GM12878 (cell line): ENCODE measurements around the gene DSG4. TPM values are rescaled to one million over a fixed set of nuclear protein-coding genes. Genes with fewer than 3 reads are reported as not detected.

Experiments
- ATAC-seq: fragments of 200-7000 bp; cut with Tn5 transposase; 3 replicates; pipeline ENCODE4 v1.9.1; 2020; ENCODE audit warnings: mild to moderate bottlenecking, moderate library complexity
- BruUV-seq: library from RNA; stranded (reverse); fragments of 400-500 nt; replicated peaks from 2 replicates; lab custom pipeline; 2021; lab: Mats Ljungman, UMichigan
- CTCF ChIA-PET: fragments of 300-600 bp; sonication (Branson Sonifier 250); formaldehyde crosslinking; extraction: SDS; loops from one replicate; lab custom pipeline; 2021; ENCODE audit warnings: inconsistent platforms; lab: Yijun Ruan, JAX
- POLR2A ChIA-PET: fragments of 350-600 bp; formaldehyde crosslinking; extraction: SDS; loops from one replicate; lab custom pipeline; 2021; ENCODE audit warnings: inconsistent platforms; lab: Charles Lee
- RAD21 ChIA-PET: fragments of 300-600 bp; sonication (Branson Sonifier 250); formaldehyde crosslinking; loops from one replicate; lab custom pipeline; 2023; ENCODE audit warnings: antibody characterized with exemption; ENCODE audit not compliant: unreplicated experiment; lab: Charles Lee
- SMC1A ChIA-PET: fragments of 300-600 bp; sonication (Branson Sonifier 250); formaldehyde crosslinking; loops from one replicate; lab custom pipeline; 2023; ENCODE audit not compliant: unreplicated experiment, uncharacterized antibody; lab: Charles Lee
- DNase-seq: peaks from one replicate; pipeline ENCODE4 v3.0.0-alpha.2; 2011; ENCODE audit warnings: low read depth, low spot score
- FAIRE-seq: peaks from 3 replicates; lab custom pipeline; 2011; peaks lifted over from hg19 to GRCh38; lab: Jason Lieb, UNC
- H2AFZ ChIP-seq: 2 replicates; pipeline ENCODE4 v1.6.0; 2011; ENCODE audit warnings: low read depth, low read length, control low read depth; ENCODE audit not compliant: control insufficient read depth
- H3K27ac ChIP-seq: 2 replicates; pipeline ENCODE4 v1.5.1; 2011; ENCODE audit warnings: control low read depth; ENCODE audit not compliant: control insufficient read depth, insufficient read depth
- H3K27me3 ChIP-seq, 2 experiments: replicated peaks in 1 of 2; 2 replicates each; pipeline versions ENCODE4 v1.6.0 to v1.6.1; 2011; ENCODE audit warnings: low read length in 1 of 2; ENCODE audit not compliant: control insufficient read depth in 2 of 2, insufficient read depth in 2 of 2
- H3K36me3 ChIP-seq, 2 experiments: 2 replicates each; pipeline ENCODE4 v1.5.1; 2011; ENCODE audit warnings: low read length in 1 of 2; ENCODE audit not compliant: control insufficient read depth in 2 of 2, insufficient read depth in 2 of 2
- H3K4me1 ChIP-seq: 2 replicates; pipeline ENCODE4 v1.6.1; 2011; ENCODE audit warnings: mild to moderate bottlenecking, low read length, moderate library complexity, mixed read lengths; ENCODE audit not compliant: control insufficient read depth, insufficient read depth
- H3K4me2 ChIP-seq: 2 replicates; pipeline ENCODE4 v1.6.0; 2011; ENCODE audit warnings: control low read depth; ENCODE audit not compliant: control insufficient read depth, insufficient read depth
- H3K4me3 ChIP-seq: fragments of 200-600 bp; sonication (generic); 2 replicates; pipeline ENCODE4 v1.5.1; 2016
- H3K79me2 ChIP-seq: 2 replicates; pipeline ENCODE4 v1.6.0; 2011; ENCODE audit warnings: low read length; ENCODE audit not compliant: control insufficient read depth, insufficient read depth
- H3K9ac ChIP-seq: 2 replicates; pipeline ENCODE4 v1.8.0; 2011; ENCODE audit warnings: low read length, control low read depth, mixed read lengths; ENCODE audit not compliant: control insufficient read depth, insufficient read depth
- H3K9me3 ChIP-seq: replicated peaks from 3 replicates; pipeline ENCODE4 v1.5.1; 2011; ENCODE audit warnings: mild to moderate bottlenecking, low read length; ENCODE audit not compliant: control insufficient read depth, insufficient read depth
- H4K20me1 ChIP-seq: 2 replicates; pipeline ENCODE4 v1.6.0; 2011; ENCODE audit not compliant: control insufficient read depth, insufficient read depth
- CREM ChIP-seq: IDR thresholded peaks from 2 replicates; pipeline ENCODE4 v1.6.1; 2014; ENCODE audit warnings: antibody characterized with exemption, low read depth
- GABPA ChIP-seq: IDR thresholded peaks from 2 replicates; pipeline ENCODE4 v1.6.1; 2014; ENCODE audit warnings: antibody characterized with exemption, low read depth, mild to moderate bottlenecking, inconsistent platforms
- HCFC1 ChIP-seq: fragments of 150-350 bp; IDR thresholded peaks from 2 replicates; pipeline ENCODE4 v1.6.1; 2014; ENCODE audit warnings: low read length
- IKZF1 ChIP-seq: fragments of 450-650 bp; conservative IDR thresholded peaks from 2 replicates; pipeline ENCODE4 v1.6.1; 2017; ENCODE audit warnings: antibody characterized with exemption, mild to moderate bottlenecking
- NFXL1 ChIP-seq: fragments of 450-650 bp; IDR thresholded peaks from 2 replicates; pipeline ENCODE4 v1.6.1; 2017; ENCODE audit warnings: antibody characterized with exemption, mild to moderate bottlenecking, borderline replicate concordance
- RFX5 ChIP-seq: IDR thresholded peaks from 2 replicates; pipeline ENCODE4 v1.6.1; 2011; ENCODE audit warnings: low read depth, low read length, improper control_type of control experiment
- SMAD5 ChIP-seq: IDR thresholded peaks from 2 replicates; pipeline ENCODE4 v1.6.1; 2016; ENCODE audit warnings: antibody characterized with exemption, low read depth
- in situ Hi-C: fragments of 300-500 bp; cut with MboI; formaldehyde crosslinking; loops from 9 replicates; pipeline ENCODE4 v1.14.3; 2018; ENCODE audit warnings: mixed read lengths
- intact Hi-C: fragments of 100-400 bp; cut with micrococcal nuclease; formaldehyde crosslinking; loops from one replicate; pipeline ENCODE4 v1.14.2; 2022; ENCODE audit not compliant: unreplicated experiment
- polyA plus RNA-seq, 11 experiments: library from polyadenylated mRNA; depleted of rRNA in 4 of 11; unstranded in 6 of 11; stranded (reverse) in 5 of 11; fragments of >200 nt; fragmentation: Nextera tagmentation in 4 of 11; fragmentation: Illumina TruSeq in 1 of 11; extraction: Ambion mirVana in 4 of 11; extraction: Trizol in 1 of 11; gene quantifications; 1 replicate in 1 of 11; 2 replicates in 10 of 11; pipeline versions ENCODE4 v1.2.1 to v1.2.3, GENCODE V29; 2011 to 2016; ENCODE audit warnings: inconsistent platforms in 2 of 11, missing spikeins in 2 of 11, low read depth in 1 of 11
- total RNA-seq, 4 experiments: library from RNA; depleted of rRNA in 3 of 4; stranded (reverse); fragments of >200 nt in 3 of 4; fragmentation: Illumina TruSeq in 1 of 4; extraction: Trizol in 1 of 4; gene quantifications; 2 replicates each; pipeline versions ENCODE4 v1.2.1 to v1.2.3, GENCODE V29; 2013 to 2021
- TF ChIP-seq, protein P1 (sequence below): IDR thresholded peaks from 2 replicates; pipeline ENCODE4 v1.6.1; 2011; ENCODE audit warnings: mild to moderate bottlenecking, low read depth, low read length, moderate library complexity; ENCODE audit not compliant: insufficient replicate concordance
- TF ChIP-seq, protein P2 (sequence below): IDR thresholded peaks from 2 replicates; pipeline ENCODE4 v1.6.1; 2012; ENCODE audit warnings: improper control_type of control experiment, low read depth, low read length; ENCODE audit not compliant: insufficient replicate concordance

The DSG4 gene
- total and polyA plus RNA-seq, 10 of the 15 experiments (the other 5 are each of a cell fraction or from before 2014, with no cell fraction given) = 0.07 to 0.59 (median 0.17) TPM; not detected in 1

DNA sequence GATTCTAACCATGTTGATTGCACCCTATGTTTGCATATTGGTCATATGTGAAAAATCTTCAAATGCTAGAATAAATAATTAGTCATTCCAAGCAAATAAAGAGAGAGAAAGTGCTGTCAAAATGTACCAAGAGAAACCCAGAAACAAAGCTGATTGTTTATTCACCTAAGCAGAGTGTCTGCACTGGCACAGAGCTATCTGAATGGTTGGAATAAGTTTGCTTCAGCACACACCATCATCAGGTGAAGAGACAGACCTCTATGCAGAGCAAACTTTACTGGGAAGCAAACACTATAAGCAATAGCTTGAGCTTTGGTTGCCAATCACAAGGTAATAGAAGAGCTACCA lies 25.4 kb downstream of the DSG4 start:
- RAD21 ChIA-PET = no interaction called here

More for the DNA sequence above, 25.4 kb downstream of the DSG4 start:
- ATAC-seq = no peak
- intact Hi-C loops = loop anchor here (10.0 kb wide), 2 partner anchors 57 to 427 kb away; no protein-coding TSS in a partner anchor
- ChIA-PET SMC1A (interaction anchor here (0.6 to 1.2 kb wide), 3 partner anchors 8 to 199 kb away, joined by 3 read pairs; no protein-coding TSS in a partner anchor), POLR2A (interaction anchor here (0.5 kb wide), 1 partner anchor 85 kb away, joined by 4 read pairs; no protein-coding TSS in a partner anchor), CTCF (interaction anchor here (0.9 to 1.1 kb wide), 3 partner anchors 15 to 162 kb away, joined by 3 to 4 read pairs (median 4); no protein-coding TSS in a partner anchor)
- Histone ChIP-seq H3K79me2 (no peaks in the 10 kb centered on the region), H3K27me3 (no peaks in the 10 kb centered on the region), H2AFZ (no peak overlapping the region), H3K4me2 (no peak overlapping the region), H3K4me3 (no peak overlapping the region), H3K36me3 (no peaks in the 10 kb centered on the region), H3K27ac (no peak overlapping the region), H4K20me1 (no peaks in the 10 kb centered on the region), H3K9me3 (no peaks in the 10 kb centered on the region), H3K4me1 (no peaks in the 10 kb centered on the region), H3K9ac (no peak overlapping the region)
- no TSS peak for BruUV-seq
- in situ Hi-C loops = loop anchor here (10.0 kb wide), 1 partner anchor 57 kb away; no protein-coding TSS in a partner anchor
- no peak for DNase-seq
- TF ChIP-seq, protein P1, sequence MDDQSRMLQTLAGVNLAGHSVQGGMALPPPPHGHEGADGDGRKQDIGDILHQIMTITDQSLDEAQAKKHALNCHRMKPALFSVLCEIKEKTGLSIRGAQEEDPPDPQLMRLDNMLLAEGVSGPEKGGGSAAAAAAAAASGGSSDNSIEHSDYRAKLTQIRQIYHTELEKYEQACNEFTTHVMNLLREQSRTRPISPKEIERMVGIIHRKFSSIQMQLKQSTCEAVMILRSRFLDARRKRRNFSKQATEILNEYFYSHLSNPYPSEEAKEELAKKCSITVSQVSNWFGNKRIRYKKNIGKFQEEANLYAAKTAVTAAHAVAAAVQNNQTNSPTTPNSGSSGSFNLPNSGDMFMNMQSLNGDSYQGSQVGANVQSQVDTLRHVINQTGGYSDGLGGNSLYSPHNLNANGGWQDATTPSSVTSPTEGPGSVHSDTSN = no peak
- no peak for TF ChIP-seq CREM
- no peak for TF ChIP-seq HCFC1
- TF ChIP-seq, protein P2, sequence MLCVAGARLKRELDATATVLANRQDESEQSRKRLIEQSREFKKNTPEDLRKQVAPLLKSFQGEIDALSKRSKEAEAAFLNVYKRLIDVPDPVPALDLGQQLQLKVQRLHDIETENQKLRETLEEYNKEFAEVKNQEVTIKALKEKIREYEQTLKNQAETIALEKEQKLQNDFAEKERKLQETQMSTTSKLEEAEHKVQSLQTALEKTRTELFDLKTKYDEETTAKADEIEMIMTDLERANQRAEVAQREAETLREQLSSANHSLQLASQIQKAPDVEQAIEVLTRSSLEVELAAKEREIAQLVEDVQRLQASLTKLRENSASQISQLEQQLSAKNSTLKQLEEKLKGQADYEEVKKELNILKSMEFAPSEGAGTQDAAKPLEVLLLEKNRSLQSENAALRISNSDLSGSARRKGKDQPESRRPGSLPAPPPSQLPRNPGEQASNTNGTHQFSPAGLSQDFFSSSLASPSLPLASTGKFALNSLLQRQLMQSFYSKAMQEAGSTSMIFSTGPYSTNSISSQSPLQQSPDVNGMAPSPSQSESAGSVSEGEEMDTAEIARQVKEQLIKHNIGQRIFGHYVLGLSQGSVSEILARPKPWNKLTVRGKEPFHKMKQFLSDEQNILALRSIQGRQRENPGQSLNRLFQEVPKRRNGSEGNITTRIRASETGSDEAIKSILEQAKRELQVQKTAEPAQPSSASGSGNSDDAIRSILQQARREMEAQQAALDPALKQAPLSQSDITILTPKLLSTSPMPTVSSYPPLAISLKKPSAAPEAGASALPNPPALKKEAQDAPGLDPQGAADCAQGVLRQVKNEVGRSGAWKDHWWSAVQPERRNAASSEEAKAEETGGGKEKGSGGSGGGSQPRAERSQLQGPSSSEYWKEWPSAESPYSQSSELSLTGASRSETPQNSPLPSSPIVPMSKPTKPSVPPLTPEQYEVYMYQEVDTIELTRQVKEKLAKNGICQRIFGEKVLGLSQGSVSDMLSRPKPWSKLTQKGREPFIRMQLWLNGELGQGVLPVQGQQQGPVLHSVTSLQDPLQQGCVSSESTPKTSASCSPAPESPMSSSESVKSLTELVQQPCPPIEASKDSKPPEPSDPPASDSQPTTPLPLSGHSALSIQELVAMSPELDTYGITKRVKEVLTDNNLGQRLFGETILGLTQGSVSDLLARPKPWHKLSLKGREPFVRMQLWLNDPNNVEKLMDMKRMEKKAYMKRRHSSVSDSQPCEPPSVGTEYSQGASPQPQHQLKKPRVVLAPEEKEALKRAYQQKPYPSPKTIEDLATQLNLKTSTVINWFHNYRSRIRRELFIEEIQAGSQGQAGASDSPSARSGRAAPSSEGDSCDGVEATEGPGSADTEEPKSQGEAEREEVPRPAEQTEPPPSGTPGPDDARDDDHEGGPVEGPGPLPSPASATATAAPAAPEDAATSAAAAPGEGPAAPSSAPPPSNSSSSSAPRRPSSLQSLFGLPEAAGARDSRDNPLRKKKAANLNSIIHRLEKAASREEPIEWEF = no peak
- no peak for TF ChIP-seq SMAD5
- TF ChIP-seq GABPA = no peak
- no peak for TF ChIP-seq NFXL1
- no peak for TF ChIP-seq IKZF1
- TF ChIP-seq RFX5 = no peak
- FAIRE-seq = no peak
